ENCODE results near the gene ACKR3.

ACKR3 gene

GRCh38 chr2:236588932-236589592 lies 19.4 kb downstream of the ACKR3 start:
- DNase-seq = no peak

- DNase-seq = no peak
These were observed 21.2 kb downstream of the ACKR3 start for GRCh38 chr2:236590846-236591245.

GRCh38 chr2:236592821-236593220 lies 23.2 kb downstream of the ACKR3 start:
- DNase-seq = no peak

- no peak for DNase-seq
These were observed 23.9 kb downstream of the ACKR3 start for GRCh38 chr2:236593531-236593930.

GRCh38 chr2:236593956-236594355 lies 24.3 kb downstream of the ACKR3 start:
- DNase-seq = no peak

GRCh38 chr2:236597629-236598028 lies 28.0 kb downstream of the ACKR3 start:
- DNase-seq = no peak

- no peak for DNase-seq
These were observed 29.4 kb downstream of the ACKR3 start for GRCh38 chr2:236599059-236599458.

GRCh38 chr2:236600158-236600557 lies 30.5 kb downstream of the ACKR3 start:
- DNase-seq = no peak

GRCh38 chr2:236600892-236601291 lies 31.3 kb downstream of the ACKR3 start:
- DNase-seq = no peak

- no peak for DNase-seq
These were observed 31.9 kb downstream of the ACKR3 start for GRCh38 chr2:236601316-236602202.

GRCh38 chr2:236602678-236603077 lies 33.1 kb downstream of the ACKR3 start:
- DNase-seq = no peak

- no peak for DNase-seq
These were observed 33.9 kb downstream of the ACKR3 start for GRCh38 chr2:236603361-236604015.

GRCh38 chr2:236604575-236605344 lies 35.1 kb downstream of the ACKR3 start:
- no peak for DNase-seq

- DNase-seq = no peak
These were observed 35.7 kb downstream of the ACKR3 start for GRCh38 chr2:236605345-236605734.

- DNase-seq = no peak
These were observed 36.4 kb downstream of the ACKR3 start for GRCh38 chr2:236606023-236606422.

- no peak for DNase-seq
These were observed 38.0 kb downstream of the ACKR3 start for GRCh38 chr2:236607471-236608187.

- DNase-seq = no peak
These were observed 38.5 kb downstream of the ACKR3 start for GRCh38 chr2:236608188-236608525.

- no peak for DNase-seq
These were observed 39.1 kb downstream of the ACKR3 start for GRCh38 chr2:236608710-236609109.

GRCh38 chr2:236610991-236611821 lies 41.6 kb downstream of the ACKR3 start:
- no peak for DNase-seq

GRCh38 chr2:236612737-236613136 lies 43.1 kb downstream of the ACKR3 start:
- DNase-seq = no peak

- DNase-seq = no peak
These were observed 44.0 kb downstream of the ACKR3 start for GRCh38 chr2:236613612-236614011.

- DNase-seq = no peak
These were observed 44.9 kb downstream of the ACKR3 start for GRCh38 chr2:236614551-236614950.

Data from AML-193 (cell line).